WTC11 (cell line): ENCODE data around the gene TNNT1. TPM values are rescaled to one million over a fixed set of nuclear protein-coding genes. Genes with fewer than 3 reads are reported as not detected.

Experiments
- ATAC-seq: fragments of 200-7000 bp; cut with Tn5 transposase; 2 replicates; pipeline ENCODE4 v1.10.0; 2021; ENCODE audit warnings: mild to moderate bottlenecking, moderate library complexity
- CTCF ChIA-PET: fragments of 300-600 bp; sonication (Branson Sonifier 250); formaldehyde crosslinking; loops from one replicate; lab custom pipeline; 2021; ENCODE audit warnings: antibody characterized with exemption; lab: Charles Lee
- POLR2A ChIA-PET: fragments of 350-600 bp; sonication (Branson Sonifier 250); formaldehyde crosslinking; loops from one replicate; lab custom pipeline; 2021; ENCODE audit warnings: antibody characterized with exemption; lab: Charles Lee
- DNase-seq: peaks from one replicate; pipeline ENCODE4 v3.0.0; 2021; ENCODE audit warnings: low spot score
- H3K27ac Mint-ChIP-seq: 2 replicates; pipeline ENCODE4 v1.8.0; 2021; ENCODE audit warnings: mixed read lengths
- H3K27me3 Mint-ChIP-seq: 2 replicates; pipeline ENCODE4 v1.8.0; 2021; ENCODE audit warnings: low read depth, mild to moderate bottlenecking, moderate library complexity, mixed read lengths
- H3K36me3 Mint-ChIP-seq: 2 replicates; pipeline ENCODE4 v1.8.0; 2021; ENCODE audit warnings: mixed read lengths
- H3K4me1 Mint-ChIP-seq: 2 replicates; pipeline ENCODE4 v1.8.0; 2022; ENCODE audit warnings: mixed read lengths
- H3K4me3 Mint-ChIP-seq: 2 replicates; pipeline ENCODE4 v1.8.0; 2021; ENCODE audit warnings: mild to moderate bottlenecking, moderate library complexity, mixed read lengths
- H3K9me3 Mint-ChIP-seq: 2 replicates; pipeline ENCODE4 v1.8.0; 2021; ENCODE audit warnings: mixed read lengths
- CREB1 ChIP-seq: sonication (generic); formaldehyde crosslinking; IDR thresholded peaks from 2 replicates; pipeline ENCODE4 v1.8.0; 2023; ENCODE audit warnings: mild to moderate bottlenecking, missing genetic modification reagents
- FOXK1 ChIP-seq: sonication (generic); formaldehyde crosslinking; IDR thresholded peaks from 2 replicates; pipeline ENCODE4 v1.8.0; 2022; ENCODE audit warnings: mild to moderate bottlenecking, moderate library complexity, missing genetic modification reagents
- HMGA2 ChIP-seq: fragments of 250-450 bp; sonication (Bioruptor Pico); IDR thresholded peaks from 2 replicates; pipeline ENCODE4 v1.4.0; 2021; ENCODE audit warnings: mild to moderate bottlenecking, moderate library complexity
- NFYB ChIP-seq: sonication (generic); formaldehyde crosslinking; conservative IDR thresholded peaks from 2 replicates; pipeline ENCODE4 v1.8.0; 2022; ENCODE audit warnings: low read depth, missing genetic modification reagents
- SP1 ChIP-seq: sonication (generic); formaldehyde crosslinking; conservative IDR thresholded peaks from 2 replicates; pipeline ENCODE4 v1.8.1; 2022; ENCODE audit warnings: missing genetic modification reagents
- total RNA-seq: library from RNA; stranded (reverse); gene quantifications from 3 replicates; pipeline ENCODE4 v1.2.3, GENCODE V29; 2021
- TF ChIP-seq, protein P1 (sequence below): sonication (generic); formaldehyde crosslinking; IDR thresholded peaks from 2 replicates; pipeline ENCODE4 v1.8.0; 2022; ENCODE audit warnings: mild to moderate bottlenecking, missing genetic modification reagents
- TF ChIP-seq, protein P2 (sequence below): fragments of 250-450 bp; sonication (Bioruptor Pico); IDR thresholded peaks from 2 replicates; pipeline ENCODE4 v1.9.0; 2021; ENCODE audit warnings: moderate library complexity, mild to moderate bottlenecking, inconsistent platforms, borderline replicate concordance
- TF ChIP-seq, protein P3 (sequence below): sonication (generic); formaldehyde crosslinking; IDR thresholded peaks from 2 replicates; pipeline ENCODE4 v1.8.0; 2022; ENCODE audit warnings: missing genetic modification reagents
- TF ChIP-seq, protein P4 (sequence below): fragments of 250-450 bp; sonication (Bioruptor Pico); IDR thresholded peaks from 2 replicates; pipeline ENCODE4 v1.8.0; 2021; ENCODE audit warnings: mild to moderate bottlenecking
- TF ChIP-seq, protein P5 (sequence below): fragments of 250-450 bp; sonication (Bioruptor Pico); IDR thresholded peaks from 2 replicates; pipeline ENCODE4 v1.9.0; 2021; ENCODE audit warnings: mild to moderate bottlenecking
- TF ChIP-seq, protein P6 (sequence below): fragments of 250-450 bp; sonication (Bioruptor Pico); IDR thresholded peaks from 2 replicates; pipeline ENCODE4 v1.9.0; 2021; ENCODE audit warnings: mild to moderate bottlenecking, borderline replicate concordance

Gene TNNT1
- total RNA-seq, 1 experiment from 2014 or later = 50.6 TPM

DNA sequence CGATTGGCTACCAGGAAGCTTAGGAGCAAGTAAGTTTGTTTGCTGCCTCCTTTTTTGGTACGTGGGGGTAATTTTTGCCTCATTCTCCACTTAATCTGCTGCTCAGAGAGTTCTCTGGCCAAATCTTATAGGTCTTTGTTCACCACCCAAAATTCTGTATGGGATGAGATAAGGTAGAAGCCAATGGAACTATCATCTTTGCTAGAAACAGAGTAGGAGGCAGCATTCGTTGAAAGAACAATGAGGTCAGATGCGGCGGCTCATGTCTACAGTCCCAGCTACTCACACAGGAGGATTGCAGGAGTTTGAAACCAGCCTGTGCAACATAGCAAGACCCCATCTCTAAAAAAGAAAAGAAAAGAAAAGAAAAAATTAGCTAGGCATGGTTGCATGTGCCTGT, 22.4 kb upstream of the TNNT1 start (continued):
- TF ChIP-seq, protein P1, sequence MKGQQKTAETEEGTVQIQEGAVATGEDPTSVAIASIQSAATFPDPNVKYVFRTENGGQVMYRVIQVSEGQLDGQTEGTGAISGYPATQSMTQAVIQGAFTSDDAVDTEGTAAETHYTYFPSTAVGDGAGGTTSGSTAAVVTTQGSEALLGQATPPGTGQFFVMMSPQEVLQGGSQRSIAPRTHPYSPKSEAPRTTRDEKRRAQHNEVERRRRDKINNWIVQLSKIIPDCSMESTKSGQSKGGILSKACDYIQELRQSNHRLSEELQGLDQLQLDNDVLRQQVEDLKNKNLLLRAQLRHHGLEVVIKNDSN (CRISPR knock-in tag) = no peak
- TF ChIP-seq, protein P2, sequence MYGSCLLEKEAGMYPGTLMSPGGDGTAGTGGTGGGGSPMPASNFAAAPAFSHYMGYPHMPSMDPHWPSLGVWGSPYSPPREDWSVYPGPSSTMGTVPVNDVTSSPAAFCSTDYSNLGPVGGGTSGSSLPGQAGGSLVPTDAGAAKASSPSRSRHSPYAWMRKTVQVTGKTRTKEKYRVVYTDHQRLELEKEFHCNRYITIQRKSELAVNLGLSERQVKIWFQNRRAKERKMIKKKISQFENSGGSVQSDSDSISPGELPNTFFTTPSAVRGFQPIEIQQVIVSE = no peak
- TF ChIP-seq, protein P3, sequence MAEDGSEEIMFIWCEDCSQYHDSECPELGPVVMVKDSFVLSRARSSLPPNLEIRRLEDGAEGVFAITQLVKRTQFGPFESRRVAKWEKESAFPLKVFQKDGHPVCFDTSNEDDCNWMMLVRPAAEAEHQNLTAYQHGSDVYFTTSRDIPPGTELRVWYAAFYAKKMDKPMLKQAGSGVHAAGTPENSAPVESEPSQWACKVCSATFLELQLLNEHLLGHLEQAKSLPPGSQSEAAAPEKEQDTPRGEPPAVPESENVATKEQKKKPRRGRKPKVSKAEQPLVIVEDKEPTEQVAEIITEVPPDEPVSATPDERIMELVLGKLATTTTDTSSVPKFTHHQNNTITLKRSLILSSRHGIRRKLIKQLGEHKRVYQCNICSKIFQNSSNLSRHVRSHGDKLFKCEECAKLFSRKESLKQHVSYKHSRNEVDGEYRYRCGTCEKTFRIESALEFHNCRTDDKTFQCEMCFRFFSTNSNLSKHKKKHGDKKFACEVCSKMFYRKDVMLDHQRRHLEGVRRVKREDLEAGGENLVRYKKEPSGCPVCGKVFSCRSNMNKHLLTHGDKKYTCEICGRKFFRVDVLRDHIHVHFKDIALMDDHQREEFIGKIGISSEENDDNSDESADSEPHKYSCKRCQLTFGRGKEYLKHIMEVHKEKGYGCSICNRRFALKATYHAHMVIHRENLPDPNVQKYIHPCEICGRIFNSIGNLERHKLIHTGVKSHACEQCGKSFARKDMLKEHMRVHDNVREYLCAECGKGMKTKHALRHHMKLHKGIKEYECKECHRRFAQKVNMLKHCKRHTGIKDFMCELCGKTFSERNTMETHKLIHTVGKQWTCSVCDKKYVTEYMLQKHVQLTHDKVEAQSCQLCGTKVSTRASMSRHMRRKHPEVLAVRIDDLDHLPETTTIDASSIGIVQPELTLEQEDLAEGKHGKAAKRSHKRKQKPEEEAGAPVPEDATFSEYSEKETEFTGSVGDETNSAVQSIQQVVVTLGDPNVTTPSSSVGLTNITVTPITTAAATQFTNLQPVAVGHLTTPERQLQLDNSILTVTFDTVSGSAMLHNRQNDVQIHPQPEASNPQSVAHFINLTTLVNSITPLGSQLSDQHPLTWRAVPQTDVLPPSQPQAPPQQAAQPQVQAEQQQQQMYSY (CRISPR knock-in tag) = no peak
- TF ChIP-seq HMGA2 = no peak
- no peak for TF ChIP-seq CREB1 (CRISPR knock-in tag)

DNA sequence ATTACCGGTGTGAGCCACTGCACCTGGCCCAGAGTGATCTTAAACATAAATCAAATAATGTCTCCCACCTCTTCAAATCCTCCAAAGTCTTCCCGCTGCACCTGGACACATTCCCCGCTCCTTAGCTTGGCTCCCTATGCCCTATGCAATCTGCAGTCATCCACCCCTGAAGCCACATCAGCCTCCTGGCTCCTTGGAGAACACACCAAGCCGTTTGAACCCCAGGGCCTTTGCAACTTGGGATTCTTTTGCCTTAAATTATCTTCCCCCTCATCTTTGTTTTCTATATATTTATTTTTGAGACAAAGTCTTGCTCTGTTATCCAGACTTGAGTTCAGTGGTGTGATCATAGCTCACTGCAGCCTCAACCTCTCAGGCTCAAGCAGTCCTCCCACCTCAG, 20.1 kb upstream of the TNNT1 start:
- Mint-ChIP-seq H3K9me3 (no peaks in the 10 kb centered on the region), H3K4me1 (peaks cover 17% of the 10 kb centered on the region), H3K4me3 (no peak overlapping the region), H3K36me3 (no peaks in the 10 kb centered on the region), H3K27me3 (peaks cover 71% of the 10 kb centered on the region), H3K27ac (no peak overlapping the region)
- no peak for DNase-seq
- ChIA-PET CTCF (interaction anchor here (1.3 kb wide), 1 partner anchor 8 kb away, joined by 8 read pairs; no protein-coding TSS in a partner anchor), POLR2A (no interaction called here)
- TF ChIP-seq, protein P4, sequence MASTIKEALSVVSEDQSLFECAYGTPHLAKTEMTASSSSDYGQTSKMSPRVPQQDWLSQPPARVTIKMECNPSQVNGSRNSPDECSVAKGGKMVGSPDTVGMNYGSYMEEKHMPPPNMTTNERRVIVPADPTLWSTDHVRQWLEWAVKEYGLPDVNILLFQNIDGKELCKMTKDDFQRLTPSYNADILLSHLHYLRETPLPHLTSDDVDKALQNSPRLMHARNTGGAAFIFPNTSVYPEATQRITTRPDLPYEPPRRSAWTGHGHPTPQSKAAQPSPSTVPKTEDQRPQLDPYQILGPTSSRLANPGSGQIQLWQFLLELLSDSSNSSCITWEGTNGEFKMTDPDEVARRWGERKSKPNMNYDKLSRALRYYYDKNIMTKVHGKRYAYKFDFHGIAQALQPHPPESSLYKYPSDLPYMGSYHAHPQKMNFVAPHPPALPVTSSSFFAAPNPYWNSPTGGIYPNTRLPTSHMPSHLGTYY = no peak
- TF ChIP-seq, protein P5, sequence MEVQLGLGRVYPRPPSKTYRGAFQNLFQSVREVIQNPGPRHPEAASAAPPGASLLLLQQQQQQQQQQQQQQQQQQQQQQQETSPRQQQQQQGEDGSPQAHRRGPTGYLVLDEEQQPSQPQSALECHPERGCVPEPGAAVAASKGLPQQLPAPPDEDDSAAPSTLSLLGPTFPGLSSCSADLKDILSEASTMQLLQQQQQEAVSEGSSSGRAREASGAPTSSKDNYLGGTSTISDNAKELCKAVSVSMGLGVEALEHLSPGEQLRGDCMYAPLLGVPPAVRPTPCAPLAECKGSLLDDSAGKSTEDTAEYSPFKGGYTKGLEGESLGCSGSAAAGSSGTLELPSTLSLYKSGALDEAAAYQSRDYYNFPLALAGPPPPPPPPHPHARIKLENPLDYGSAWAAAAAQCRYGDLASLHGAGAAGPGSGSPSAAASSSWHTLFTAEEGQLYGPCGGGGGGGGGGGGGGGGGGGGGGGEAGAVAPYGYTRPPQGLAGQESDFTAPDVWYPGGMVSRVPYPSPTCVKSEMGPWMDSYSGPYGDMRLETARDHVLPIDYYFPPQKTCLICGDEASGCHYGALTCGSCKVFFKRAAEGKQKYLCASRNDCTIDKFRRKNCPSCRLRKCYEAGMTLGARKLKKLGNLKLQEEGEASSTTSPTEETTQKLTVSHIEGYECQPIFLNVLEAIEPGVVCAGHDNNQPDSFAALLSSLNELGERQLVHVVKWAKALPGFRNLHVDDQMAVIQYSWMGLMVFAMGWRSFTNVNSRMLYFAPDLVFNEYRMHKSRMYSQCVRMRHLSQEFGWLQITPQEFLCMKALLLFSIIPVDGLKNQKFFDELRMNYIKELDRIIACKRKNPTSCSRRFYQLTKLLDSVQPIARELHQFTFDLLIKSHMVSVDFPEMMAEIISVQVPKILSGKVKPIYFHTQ (CRISPR knock-in tag) = no peak
- ATAC-seq = no peak

DNA sequence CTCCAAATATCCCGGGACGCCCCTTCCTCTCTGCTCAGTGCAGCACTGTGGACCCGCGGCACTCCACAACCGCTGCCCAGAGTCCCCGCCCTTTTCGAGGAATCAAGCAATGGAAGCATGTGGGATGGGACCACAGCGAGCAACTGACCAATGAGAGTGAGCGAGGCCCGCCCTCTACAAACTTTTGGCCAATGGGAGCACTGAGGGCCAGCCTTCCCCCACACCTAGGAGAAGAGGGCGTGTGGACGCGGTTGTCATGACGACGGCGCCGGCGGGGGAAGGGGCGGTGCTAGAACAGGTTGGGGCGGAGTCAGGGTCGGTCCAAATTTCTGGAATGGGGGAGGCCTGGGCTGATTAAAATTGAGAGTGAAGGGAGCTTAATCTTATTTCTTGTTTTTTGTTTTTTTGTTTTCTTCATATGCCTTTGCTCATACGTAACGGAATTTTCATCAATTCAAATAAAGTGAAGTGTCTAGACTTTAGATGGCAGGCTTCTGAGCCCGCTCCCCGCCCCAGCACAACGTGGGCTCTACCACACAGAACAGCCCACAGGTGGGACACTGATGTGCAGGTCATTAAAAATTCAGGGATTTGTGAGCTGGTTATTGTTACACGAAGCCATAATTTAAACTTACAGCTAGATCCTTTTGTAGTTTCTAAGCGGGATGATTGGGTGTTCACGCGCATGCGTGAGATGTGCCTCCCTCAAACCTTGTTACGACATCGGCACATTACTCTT, 17.7 kb upstream of the TNNT1 start, which contains the start of gene DNAAF3:
Gene DNAAF3 (minus strand): TSS at position 84 of the 739 bp plus-strand sequence. CDS start 200 bp downstream, outside the sequence.
- H3K36me3 Mint-ChIP-seq = no peaks in the 10 kb centered on the region
- no peaks in the 10 kb centered on the region for H3K9me3 Mint-ChIP-seq
- TF ChIP-seq NFYB = peak; percentile 98
- peak; percentile 93 for TF ChIP-seq SP1 (CRISPR knock-in tag)
- 0 out of 2 replicates have a peak, but pooled peaks have one; percentile 21 for TF ChIP-seq FOXK1 (CRISPR knock-in tag)
- TF ChIP-seq, protein P6, sequence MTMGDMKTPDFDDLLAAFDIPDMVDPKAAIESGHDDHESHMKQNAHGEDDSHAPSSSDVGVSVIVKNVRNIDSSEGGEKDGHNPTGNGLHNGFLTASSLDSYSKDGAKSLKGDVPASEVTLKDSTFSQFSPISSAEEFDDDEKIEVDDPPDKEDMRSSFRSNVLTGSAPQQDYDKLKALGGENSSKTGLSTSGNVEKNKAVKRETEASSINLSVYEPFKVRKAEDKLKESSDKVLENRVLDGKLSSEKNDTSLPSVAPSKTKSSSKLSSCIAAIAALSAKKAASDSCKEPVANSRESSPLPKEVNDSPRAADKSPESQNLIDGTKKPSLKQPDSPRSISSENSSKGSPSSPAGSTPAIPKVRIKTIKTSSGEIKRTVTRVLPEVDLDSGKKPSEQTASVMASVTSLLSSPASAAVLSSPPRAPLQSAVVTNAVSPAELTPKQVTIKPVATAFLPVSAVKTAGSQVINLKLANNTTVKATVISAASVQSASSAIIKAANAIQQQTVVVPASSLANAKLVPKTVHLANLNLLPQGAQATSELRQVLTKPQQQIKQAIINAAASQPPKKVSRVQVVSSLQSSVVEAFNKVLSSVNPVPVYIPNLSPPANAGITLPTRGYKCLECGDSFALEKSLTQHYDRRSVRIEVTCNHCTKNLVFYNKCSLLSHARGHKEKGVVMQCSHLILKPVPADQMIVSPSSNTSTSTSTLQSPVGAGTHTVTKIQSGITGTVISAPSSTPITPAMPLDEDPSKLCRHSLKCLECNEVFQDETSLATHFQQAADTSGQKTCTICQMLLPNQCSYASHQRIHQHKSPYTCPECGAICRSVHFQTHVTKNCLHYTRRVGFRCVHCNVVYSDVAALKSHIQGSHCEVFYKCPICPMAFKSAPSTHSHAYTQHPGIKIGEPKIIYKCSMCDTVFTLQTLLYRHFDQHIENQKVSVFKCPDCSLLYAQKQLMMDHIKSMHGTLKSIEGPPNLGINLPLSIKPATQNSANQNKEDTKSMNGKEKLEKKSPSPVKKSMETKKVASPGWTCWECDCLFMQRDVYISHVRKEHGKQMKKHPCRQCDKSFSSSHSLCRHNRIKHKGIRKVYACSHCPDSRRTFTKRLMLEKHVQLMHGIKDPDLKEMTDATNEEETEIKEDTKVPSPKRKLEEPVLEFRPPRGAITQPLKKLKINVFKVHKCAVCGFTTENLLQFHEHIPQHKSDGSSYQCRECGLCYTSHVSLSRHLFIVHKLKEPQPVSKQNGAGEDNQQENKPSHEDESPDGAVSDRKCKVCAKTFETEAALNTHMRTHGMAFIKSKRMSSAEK (CRISPR knock-in tag) = no peak
- ATAC-seq (peak; percentile 95), DNase-seq (peak; percentile 98)
- ChIA-PET CTCF (interaction anchor here (0.6 to 3.2 kb wide), 41 partner anchors 8 to 488 kb away, joined by 3 to 64 read pairs (median 4); partner anchors contain the start of genes EPS8L1, HSPBP1, KMT5C and PPP1R12C), POLR2A (no interaction called here)
- H3K27ac Mint-ChIP-seq = peak within 1 kb of the TSS; percentile 94
- H3K4me3 Mint-ChIP-seq = peak within 1 kb of the TSS; percentile 94
- peaks cover 71% of the 10 kb centered on the region for H3K27me3 Mint-ChIP-seq
- H3K4me1 Mint-ChIP-seq = peaks cover 8% of the 10 kb centered on the region; the same call in 1 of the 2 replicates
